Body of pancreas (tissue), 4 donors: ENCODE results near the gene PRTN3.

Experiments used
- POLR2A ChIP-seq, 3 donors: fragments of 450-650 bp; IDR thresholded peaks; one replicate each; pipeline ENCODE4 v1.6.1; 2016; ENCODE audit warnings: antibody characterized with exemption in 3 of 3, mild to moderate bottlenecking in 2 of 3
- TF ChIP-seq, protein P1 (sequence below), 7 experiments: fragments of 450-650 bp in 4 of 7; fragments of 200-600 bp in 3 of 7; sonication (generic) in 3 of 7; IDR thresholded peaks; one replicate each; pipeline ENCODE4 v1.5.1; 2016 to 2019; ENCODE audit warnings: antibody characterized with exemption in 7 of 7

DNA sequence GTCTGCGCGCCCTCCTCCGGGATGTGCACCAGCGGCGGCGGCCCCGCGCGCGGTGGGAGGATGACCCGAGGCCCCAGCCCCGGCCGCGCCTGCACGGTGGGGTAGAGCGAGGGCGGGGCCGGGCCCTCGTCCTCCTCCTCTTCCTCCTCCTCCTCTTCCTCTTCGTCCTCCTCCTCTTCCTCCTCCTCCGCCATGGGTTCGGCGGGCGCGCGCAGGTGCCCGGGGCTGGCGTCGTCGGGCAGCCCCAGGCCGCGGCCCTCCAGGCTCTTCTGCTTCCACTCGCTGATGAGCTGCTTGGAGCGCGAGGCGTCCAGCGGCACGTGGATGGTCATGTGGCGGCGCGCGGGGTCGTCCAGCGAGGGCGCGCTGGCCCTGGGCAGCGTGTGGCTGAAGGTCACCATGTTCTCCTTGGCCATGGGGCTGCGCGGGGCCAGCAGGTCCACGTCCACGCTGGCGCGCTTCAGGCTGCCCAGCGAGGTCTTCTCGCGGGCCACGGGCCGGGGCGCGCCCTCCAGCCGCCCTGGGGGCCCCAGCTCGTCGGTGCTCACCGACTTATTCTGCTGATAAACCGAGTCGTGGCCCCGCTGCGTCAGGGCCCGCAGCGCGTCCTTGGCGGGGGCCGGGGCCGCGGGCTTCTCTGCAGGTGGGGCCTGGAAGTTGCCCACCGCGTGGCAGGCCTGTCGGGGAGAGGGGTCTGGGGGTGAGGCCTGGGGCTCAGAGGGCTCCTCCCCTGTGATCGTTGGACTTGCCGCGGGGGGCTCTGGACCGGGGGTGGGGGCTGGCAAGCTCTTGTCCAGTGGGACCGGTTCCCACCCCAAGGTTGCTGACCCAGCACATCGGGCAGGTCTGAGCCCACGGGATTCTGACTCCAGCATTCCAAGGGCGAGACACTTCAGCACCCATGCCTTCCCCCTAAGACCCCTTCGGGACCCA is 27.3 kb upstream of the PRTN3 start:
- TF ChIP-seq, protein P1, sequence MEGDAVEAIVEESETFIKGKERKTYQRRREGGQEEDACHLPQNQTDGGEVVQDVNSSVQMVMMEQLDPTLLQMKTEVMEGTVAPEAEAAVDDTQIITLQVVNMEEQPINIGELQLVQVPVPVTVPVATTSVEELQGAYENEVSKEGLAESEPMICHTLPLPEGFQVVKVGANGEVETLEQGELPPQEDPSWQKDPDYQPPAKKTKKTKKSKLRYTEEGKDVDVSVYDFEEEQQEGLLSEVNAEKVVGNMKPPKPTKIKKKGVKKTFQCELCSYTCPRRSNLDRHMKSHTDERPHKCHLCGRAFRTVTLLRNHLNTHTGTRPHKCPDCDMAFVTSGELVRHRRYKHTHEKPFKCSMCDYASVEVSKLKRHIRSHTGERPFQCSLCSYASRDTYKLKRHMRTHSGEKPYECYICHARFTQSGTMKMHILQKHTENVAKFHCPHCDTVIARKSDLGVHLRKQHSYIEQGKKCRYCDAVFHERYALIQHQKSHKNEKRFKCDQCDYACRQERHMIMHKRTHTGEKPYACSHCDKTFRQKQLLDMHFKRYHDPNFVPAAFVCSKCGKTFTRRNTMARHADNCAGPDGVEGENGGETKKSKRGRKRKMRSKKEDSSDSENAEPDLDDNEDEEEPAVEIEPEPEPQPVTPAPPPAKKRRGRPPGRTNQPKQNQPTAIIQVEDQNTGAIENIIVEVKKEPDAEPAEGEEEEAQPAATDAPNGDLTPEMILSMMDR (IDR thresholded peaks at IDR 0.05) = no peak
- no peak for TF ChIP-seq POLR2A (IDR thresholded peaks at IDR 0.05)
